ENCODE data around the gene LONP2. TPM values are rescaled to one million over a fixed set of nuclear protein-coding genes. Genes with fewer than 3 reads are reported as not detected.

LONP2 gene
- total RNA-seq, 1 donor from 2014 or later, result 67.8 TPM

DNA sequence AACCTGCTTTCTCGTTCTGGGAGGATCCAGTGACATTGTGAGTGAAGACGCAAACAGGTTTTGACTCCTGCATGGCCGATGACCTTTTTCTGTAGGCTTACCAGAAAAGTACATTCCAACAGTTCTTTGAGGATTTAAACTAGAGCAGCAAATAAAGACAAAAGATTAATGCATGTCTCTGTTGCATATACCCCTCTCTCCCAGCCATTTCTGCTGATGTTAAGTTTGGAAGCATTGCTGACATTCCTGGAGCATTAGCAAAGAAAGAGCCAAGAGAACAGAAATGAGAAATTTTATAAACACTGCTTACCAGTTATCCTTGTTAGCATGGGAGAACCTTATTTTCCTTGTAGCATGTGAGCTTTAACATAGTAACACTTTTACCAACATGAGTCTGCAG lies 91.9 kb downstream of the LONP2 start:
- Histone ChIP-seq H3K4me3 (no peak overlapping the region), H3K36me3 (peaks cover 38% of the 10 kb centered on the region), H3K27ac (replicated peaks) (no peak overlapping the region), H3K27me3 (ENCODE audit: low read depth) (no peaks in the 10 kb centered on the region), H3K4me1 (peaks cover 18% of the 10 kb centered on the region), H3K9me3 (replicated peaks) (no peaks in the 10 kb centered on the region)
- no peak for DNase-seq
- intact Hi-C loops (cut with micrococcal nuclease), result no loop called here
- TF ChIP-seq, protein P1, sequence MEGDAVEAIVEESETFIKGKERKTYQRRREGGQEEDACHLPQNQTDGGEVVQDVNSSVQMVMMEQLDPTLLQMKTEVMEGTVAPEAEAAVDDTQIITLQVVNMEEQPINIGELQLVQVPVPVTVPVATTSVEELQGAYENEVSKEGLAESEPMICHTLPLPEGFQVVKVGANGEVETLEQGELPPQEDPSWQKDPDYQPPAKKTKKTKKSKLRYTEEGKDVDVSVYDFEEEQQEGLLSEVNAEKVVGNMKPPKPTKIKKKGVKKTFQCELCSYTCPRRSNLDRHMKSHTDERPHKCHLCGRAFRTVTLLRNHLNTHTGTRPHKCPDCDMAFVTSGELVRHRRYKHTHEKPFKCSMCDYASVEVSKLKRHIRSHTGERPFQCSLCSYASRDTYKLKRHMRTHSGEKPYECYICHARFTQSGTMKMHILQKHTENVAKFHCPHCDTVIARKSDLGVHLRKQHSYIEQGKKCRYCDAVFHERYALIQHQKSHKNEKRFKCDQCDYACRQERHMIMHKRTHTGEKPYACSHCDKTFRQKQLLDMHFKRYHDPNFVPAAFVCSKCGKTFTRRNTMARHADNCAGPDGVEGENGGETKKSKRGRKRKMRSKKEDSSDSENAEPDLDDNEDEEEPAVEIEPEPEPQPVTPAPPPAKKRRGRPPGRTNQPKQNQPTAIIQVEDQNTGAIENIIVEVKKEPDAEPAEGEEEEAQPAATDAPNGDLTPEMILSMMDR (IDR thresholded peaks at IDR 0.05; ENCODE audit: borderline replicate concordance), result no peak

- H3K9me3 ChIP-seq (replicated peaks), result no peaks in the 10 kb centered on the region
- TF ChIP-seq, protein P1 (IDR thresholded peaks at IDR 0.05; ENCODE audit: borderline replicate concordance), result no peak
- peaks cover 13% of the 10 kb centered on the region for H3K4me1 ChIP-seq
- no peak overlapping the region for H3K4me3 ChIP-seq
- peaks cover 50% of the 10 kb centered on the region for H3K36me3 ChIP-seq
- DNase-seq, result no peak
- intact Hi-C loops (cut with micrococcal nuclease), result no loop called here
- no peaks in the 10 kb centered on the region for H3K27me3 ChIP-seq (ENCODE audit: low read depth)
- H3K27ac ChIP-seq (replicated peaks), result no peak overlapping the region
Observed at GRCh38 chr16:48340054-48340453, 96.0 kb downstream of the LONP2 start.

DNA sequence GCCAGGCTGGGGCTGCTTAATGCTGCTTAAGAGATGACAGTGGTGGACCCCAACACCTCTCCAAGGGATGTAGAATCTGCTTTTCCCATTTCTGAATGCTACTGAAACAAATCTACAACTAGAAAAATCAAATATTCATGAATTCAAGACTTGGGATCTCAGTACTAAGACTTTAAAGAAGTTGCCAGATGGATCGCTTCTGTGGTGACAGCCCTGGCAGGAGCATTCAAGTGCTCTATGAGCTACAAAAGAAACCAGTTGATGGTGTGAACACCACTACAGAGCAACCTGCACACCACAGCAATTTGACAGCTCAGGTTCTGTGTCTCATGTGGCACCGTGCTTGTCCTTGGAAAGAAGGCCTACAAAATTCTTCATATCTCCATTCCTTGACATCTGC lies 98.5 kb downstream of the LONP2 start:
- TF ChIP-seq, protein P1 (IDR thresholded peaks at IDR 0.05; ENCODE audit: borderline replicate concordance), result no peak
- peaks cover 35% of the 10 kb centered on the region for H3K36me3 ChIP-seq

DNA sequence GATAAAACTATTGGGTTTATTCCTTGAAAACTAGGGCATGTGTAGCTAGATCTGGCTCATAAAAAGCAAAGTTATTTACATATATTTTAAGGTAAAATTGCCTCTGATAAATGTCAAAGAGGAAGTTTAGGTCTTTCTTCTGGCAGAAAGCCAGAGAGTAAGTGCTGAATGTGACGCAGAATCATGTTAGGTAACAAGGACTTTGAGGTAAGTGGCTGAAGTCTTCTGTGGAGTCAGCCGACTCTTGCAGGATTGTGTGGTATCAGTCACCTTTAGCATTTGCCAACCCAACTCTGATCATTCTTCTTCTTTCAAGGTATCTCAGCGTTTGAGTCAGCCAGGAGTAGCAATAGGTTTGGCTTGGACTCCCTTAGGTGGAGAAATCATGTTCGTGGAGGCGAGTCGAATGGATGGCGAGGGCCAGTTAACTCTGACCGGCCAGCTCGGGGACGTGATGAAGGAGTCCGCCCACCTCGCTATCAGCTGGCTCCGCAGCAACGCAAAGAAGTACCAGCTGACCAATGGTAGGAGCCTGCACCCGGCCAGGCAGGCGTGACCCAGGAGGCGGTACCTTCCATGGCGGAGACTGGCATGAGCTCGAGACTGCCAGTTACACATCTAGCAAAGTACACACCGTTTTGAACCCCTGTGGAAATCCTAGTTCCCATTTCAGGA lies 103.2 kb downstream of the LONP2 start:
- TF ChIP-seq, protein P1 (IDR thresholded peaks at IDR 0.05; ENCODE audit: borderline replicate concordance), result no peak
- DNase-seq, result no peak

More for the DNA sequence above, 98.5 kb downstream of the LONP2 start:
- H3K9me3 ChIP-seq (replicated peaks), result no peaks in the 10 kb centered on the region
- no peak overlapping the region for H3K4me3 ChIP-seq
- H3K4me1 ChIP-seq, result no peaks in the 10 kb centered on the region
- H3K27ac ChIP-seq (replicated peaks), result no peak overlapping the region
- intact Hi-C loops (cut with micrococcal nuclease), result no loop called here
- no peaks in the 10 kb centered on the region for H3K27me3 ChIP-seq (ENCODE audit: low read depth)
- DNase-seq, result no peak

DNA sequence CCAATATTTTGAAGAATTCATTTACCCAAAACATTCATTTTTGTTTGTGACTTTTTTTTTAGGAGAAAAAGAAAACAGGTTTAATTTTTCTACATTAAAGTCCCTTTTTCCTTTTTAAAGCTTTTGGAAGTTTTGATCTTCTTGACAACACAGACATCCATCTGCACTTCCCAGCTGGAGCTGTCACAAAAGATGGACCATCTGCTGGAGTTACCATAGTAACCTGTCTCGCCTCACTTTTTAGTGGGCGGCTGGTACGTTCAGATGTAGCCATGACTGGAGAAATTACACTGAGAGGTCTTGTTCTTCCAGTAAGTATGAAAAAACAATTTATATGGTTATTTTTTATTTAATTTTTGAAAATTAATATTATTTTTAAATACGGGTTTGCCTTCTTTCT lies 103.9 kb downstream of the LONP2 start:
- intact Hi-C loops (cut with micrococcal nuclease), result no loop called here
- TF ChIP-seq, protein P1 (IDR thresholded peaks at IDR 0.05; ENCODE audit: borderline replicate concordance), result no peak

More for the DNA sequence above, 103.2 kb downstream of the LONP2 start:
- Histone ChIP-seq H3K9me3 (replicated peaks) (no peaks in the 10 kb centered on the region), H3K36me3 (peaks cover 60% of the 10 kb centered on the region), H3K27me3 (ENCODE audit: low read depth) (no peaks in the 10 kb centered on the region), H3K27ac (replicated peaks) (no peak overlapping the region), H3K4me3 (no peak overlapping the region), H3K4me1 (no peaks in the 10 kb centered on the region)
- intact Hi-C loops (cut with micrococcal nuclease), result no loop called here

More for the DNA sequence above, 103.9 kb downstream of the LONP2 start:
- Histone ChIP-seq H3K4me1 (no peaks in the 10 kb centered on the region), H3K27me3 (ENCODE audit: low read depth) (no peaks in the 10 kb centered on the region), H3K36me3 (peaks cover 59% of the 10 kb centered on the region), H3K9me3 (replicated peaks) (no peaks in the 10 kb centered on the region), H3K27ac (replicated peaks) (no peak overlapping the region), H3K4me3 (no peak overlapping the region)
- no peak for DNase-seq
